ENCODE measurements around the gene VPS9D1.
"Not testable (repeated sequence)": the region's sequence is repeated elsewhere in the genome, so short reads cannot be mapped to it uniquely, and the experiment has no call there.

VPS9D1 gene

DNA sequence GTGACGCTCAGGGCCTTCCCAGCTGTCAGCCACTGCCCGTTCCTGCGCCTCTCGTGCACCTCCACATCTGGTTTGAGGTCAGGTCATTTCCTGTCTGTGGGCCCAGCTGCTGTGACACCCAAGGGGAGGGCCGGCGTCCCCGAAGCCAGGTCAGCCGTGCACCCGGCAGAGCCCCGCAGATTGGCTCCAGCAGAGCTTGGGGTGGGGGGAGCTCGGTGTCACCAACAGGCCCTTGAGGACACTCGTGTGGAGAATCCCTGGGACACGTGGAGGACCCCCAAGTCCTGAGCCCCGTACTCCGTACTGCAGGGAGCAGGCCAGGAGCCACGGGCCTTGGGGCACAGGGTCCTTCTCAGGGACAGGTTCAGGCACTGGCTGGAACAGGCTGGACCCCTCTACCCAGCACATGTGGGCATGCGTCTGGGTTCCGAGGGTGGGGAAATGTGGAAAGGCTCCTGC is 24.0 kb downstream of the VPS9D1 start:
- no peak overlapping the region for H3K27ac ChIP-seq
- H3K4me3 ChIP-seq, result no peak overlapping the region

DNA sequence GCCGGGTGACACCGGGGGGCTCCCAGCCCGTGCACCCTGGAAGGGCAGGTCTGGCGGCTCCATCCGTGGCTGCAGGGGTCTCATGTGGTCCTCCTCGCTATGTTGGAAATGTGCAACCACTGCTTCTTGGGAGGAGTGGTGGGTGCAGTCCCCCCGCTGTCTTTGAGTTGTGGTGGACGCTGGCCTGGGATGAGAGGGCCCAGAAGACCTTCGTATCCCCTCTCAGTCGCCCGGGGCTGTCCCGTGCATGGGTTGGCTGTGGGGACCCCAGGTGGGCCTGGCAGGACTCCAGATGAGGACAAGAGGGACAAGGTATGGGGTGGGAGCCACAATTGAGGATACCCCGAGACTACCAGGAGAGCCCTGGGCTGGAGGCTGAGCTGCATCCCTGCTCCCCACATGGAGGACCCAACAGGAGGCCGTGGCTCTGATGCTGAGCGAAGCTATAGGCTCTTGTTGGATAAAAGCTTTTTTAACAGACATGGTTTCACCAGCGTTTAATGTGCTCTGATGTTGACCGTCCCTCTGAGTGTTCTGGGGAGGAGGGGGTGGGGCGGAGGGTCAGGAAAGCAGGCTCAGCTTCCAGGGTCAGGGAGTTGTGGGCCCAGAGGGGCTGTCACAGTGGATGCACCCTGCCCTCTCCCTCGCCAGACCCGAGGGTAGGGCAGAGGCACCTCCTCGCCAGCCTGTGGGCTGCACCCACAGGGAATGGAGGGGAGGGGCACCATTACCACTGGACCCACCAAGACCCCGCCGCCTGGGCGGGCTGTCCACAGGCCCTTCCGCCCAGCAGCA is 24.6 kb downstream of the VPS9D1 start:
- H3K27ac ChIP-seq, result no peak overlapping the region

DNA sequence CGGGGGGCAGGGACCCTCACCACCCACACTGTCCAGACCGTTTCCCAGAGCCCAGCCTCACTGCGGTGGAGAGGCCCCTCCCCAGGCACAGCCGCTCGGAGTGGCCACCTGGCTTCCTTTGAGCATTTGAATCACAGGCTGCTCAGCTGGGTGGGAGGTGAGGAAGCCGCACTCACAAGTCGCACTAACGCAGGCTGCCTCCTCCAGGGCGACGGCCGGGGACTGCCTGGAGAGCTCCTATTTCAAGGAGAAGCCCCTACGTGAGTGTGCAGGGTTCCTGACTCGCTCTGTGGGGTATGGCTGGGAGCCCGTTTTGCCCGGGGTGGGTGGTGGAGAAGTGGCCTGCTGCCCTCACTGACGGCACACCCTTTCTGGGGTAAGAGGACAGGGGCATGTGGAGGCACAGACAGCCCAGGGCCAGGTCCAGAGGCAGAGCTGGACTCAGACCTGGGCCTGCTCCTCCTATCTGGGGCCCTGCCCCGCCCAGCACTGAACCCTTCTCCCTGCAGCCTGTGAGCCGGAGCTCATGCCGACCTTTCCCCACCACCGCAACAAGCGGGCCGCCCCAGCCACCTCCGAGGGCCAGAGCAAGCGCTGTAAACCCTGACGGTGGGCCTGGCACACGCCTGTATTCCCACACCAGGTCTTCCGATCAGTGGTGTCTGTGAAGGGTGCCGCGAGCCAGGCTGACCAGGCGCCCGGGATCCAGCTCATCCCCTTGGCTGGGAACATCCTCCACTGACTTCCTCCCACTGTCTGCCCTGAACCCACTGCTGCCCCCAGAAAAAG is 25.4 kb downstream of the VPS9D1 start:
- no peak overlapping the region for H3K27ac ChIP-seq
- no peak overlapping the region for H3K4me3 ChIP-seq

More for the DNA sequence above, 24.6 kb downstream of the VPS9D1 start:
- no peak overlapping the region for H3K4me3 ChIP-seq

- H3K27ac ChIP-seq, H3K4me3 ChIP-seq: not testable (repeated sequence)
These were observed 26.0 kb downstream of the VPS9D1 start for GRCh38 chr16:89694784-89695085.

- no peak overlapping the region for H3K4me3 ChIP-seq
- H3K27ac ChIP-seq, result no peak overlapping the region
These were observed 26.5 kb downstream of the VPS9D1 start for GRCh38 chr16:89693931-89694783.

- H3K4me3 ChIP-seq, result no peak overlapping the region
- H3K27ac ChIP-seq, result no peak overlapping the region
These were observed 27.4 kb downstream of the VPS9D1 start for GRCh38 chr16:89693289-89693731.

GRCh38 chr16:89691986-89692569 is 28.6 kb downstream of the VPS9D1 start:
- no peak overlapping the region for H3K4me3 ChIP-seq
- H3K27ac ChIP-seq, result no peak overlapping the region

DNA sequence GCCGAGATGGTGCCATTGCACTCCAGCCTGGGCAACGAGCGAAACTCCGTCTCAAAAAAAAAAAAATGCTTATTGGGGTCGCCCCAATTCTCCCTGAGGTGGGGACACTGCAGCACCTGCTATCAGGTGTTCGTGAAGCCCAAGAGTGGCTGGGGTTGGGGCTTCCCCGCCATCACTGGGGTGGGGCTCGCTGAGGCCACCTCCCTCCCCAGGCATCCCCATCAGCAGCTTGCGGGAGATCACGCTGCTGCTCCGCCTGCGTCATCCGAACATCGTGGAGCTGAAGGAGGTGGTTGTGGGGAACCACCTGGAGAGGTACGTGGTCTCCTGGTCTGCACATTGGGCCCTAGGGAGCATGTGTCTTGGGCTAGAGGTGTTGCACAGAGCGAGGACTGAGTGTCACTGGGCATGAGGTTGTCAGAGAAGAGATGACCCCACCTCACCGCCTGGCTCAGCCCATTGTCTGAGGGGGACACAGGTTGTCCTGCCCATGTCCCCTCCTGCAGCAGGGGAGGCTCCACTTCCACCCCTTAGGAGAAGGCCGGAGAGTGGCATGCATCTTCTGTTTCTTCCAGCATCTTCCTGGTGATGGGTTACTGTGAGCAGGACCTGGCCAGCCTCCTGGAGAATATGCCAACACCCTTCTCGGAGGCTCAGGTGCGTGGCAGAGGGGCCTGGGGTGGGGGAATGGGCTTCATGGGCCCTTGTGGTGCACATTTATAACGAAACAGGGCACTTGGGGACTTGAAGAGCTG is 29.3 kb downstream of the VPS9D1 start:
- Histone ChIP-seq H3K4me3 (no peak overlapping the region), H3K27ac (no peak overlapping the region)

- Histone ChIP-seq H3K27ac (no peak overlapping the region), H3K4me3 (no peak overlapping the region)
These were observed 30.3 kb downstream of the VPS9D1 start for GRCh38 chr16:89690392-89690901.

GRCh38 chr16:89689621-89690020 is 31.1 kb downstream of the VPS9D1 start:
- not testable (repeated sequence) for H3K27ac ChIP-seq

GRCh38 chr16:89689142-89689541 is 31.6 kb downstream of the VPS9D1 start:
- H3K27ac ChIP-seq, result no peak overlapping the region

More at GRCh38 chr16:89689621-89690020, 31.1 kb downstream of the VPS9D1 start:
- H3K4me3 ChIP-seq, result not testable (repeated sequence)

DNA sequence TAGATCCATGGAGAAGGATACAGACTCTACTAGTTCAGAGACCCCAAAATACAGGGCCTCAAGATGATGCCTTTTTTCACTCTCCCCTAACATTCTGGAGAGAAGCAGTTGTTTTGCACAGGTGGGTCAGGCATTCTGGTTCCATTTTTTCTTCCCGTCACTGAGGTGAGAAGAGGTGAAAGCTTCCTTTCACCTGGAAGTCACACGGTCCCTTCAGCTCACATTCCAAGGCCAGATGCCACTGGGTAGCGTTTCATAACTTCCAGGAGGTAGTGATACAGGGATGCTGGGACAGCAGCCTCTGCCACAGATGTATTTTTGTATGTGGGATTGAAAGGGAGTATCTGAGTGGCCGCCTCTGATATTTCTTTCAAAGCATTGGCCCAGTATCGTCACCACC is 32.3 kb downstream of the VPS9D1 start:
- H3K27ac ChIP-seq, result no peak overlapping the region
- no peak overlapping the region for H3K4me3 ChIP-seq

More at GRCh38 chr16:89689142-89689541, 31.6 kb downstream of the VPS9D1 start:
- no peak overlapping the region for H3K4me3 ChIP-seq

- peak overlapping the region; percentile 64 to 90 (median 74) for H3K4me3 ChIP-seq
- H3K27ac ChIP-seq, result peak overlapping the region in 20 of 21 experiments; percentile 84 to 96 (median 92)
These were observed 33.4 kb downstream of the VPS9D1 start for GRCh38 chr16:89687092-89687940.

GRCh38 chr16:89686520-89687091 is 34.1 kb downstream of the VPS9D1 start, which contains the start of gene CDK10:
CDK10 (plus strand) TSS chr16:89686689; CDS start chr16:89686711, 22 bp downstream.
- Histone ChIP-seq H3K4me3 (peak within 1 kb of the TSS; percentile 64 to 90 (median 74)), H3K27ac (peak within 1 kb of the TSS in 20 of 21 experiments; percentile 84 to 96 (median 92))

GRCh38 chr16:89685916-89686315 is 34.8 kb downstream of the VPS9D1 start:
- H3K4me3 ChIP-seq, result peak overlapping the region in 1 of 7 experiments; percentile 89
- H3K27ac ChIP-seq, result no peak overlapping the region

- no peak overlapping the region for H3K27ac ChIP-seq
- no peak overlapping the region for H3K4me3 ChIP-seq
These were observed 42.4 kb downstream of the VPS9D1 start for GRCh38 chr16:89678258-89678657.
